ENCODE data around the gene PPP1R14C. TPM values are rescaled to one million over a fixed set of nuclear protein-coding genes. Genes with fewer than 3 reads are reported as not detected.

PPP1R14C gene
- total and polyA plus RNA-seq, 2 experiments from 2014 or later: 8.2 to 10.1 TPM

GRCh38 chr6:150152891-150153876 is 10.3 kb downstream of the PPP1R14C start:
- 17 to 21% methylated on average over 9 of the region's 9 CpGs for WGBS, 2 experiments (ENCODE audit: low coverage in 1 of 2, low lambda C conversion rate in 2 of 2, missing lambda C conversion rate in 2 of 2)
- H3K27me3 ChIP-seq (replicated peaks; ENCODE audit: insufficient read depth): no peaks in the 10 kb centered on the region
- H3K4me3 ChIP-seq: peak overlapping the region; percentile 67
- peak overlapping the region; percentile 36 for H3K9ac ChIP-seq
- peak overlapping the region; percentile 47; the same call in 1 of the 2 replicates for H2AFZ ChIP-seq
- no peaks in the 10 kb centered on the region for H3K36me3 ChIP-seq (ENCODE audit: low read depth)
- H4K20me1 ChIP-seq (ENCODE audit: insufficient read depth): no peaks in the 10 kb centered on the region
- no peaks in the 10 kb centered on the region for H3K9me3 ChIP-seq (ENCODE audit: low read depth)
- peak overlapping the region; percentile 48 for H3K27ac ChIP-seq
- peak; percentile 82 for DNase-seq
- peaks cover 20% of the 10 kb centered on the region for H3K4me1 ChIP-seq (ENCODE audit: insufficient read depth)
- peak overlapping the region; percentile 88 for H3K4me2 ChIP-seq (ENCODE audit: unreplicated experiment)
- no peak for TF ChIP-seq EZH2 (IDR thresholded peaks at IDR 0.05; ENCODE audit: insufficient read depth, poor library complexity, severe bottlenecking)
- no peak for TF ChIP-seq EZH2phosphoT487 (IDR thresholded peaks at IDR 0.05; ENCODE audit: insufficient read depth, low read depth)
- peaks cover 26% of the 10 kb centered on the region for H3F3A ChIP-seq (ENCODE audit: insufficient read depth)
- no peaks in the 10 kb centered on the region for H3K9me2 ChIP-seq (ENCODE audit: insufficient read depth)
- in situ Hi-C loops (cut with MboI): no loop called here
- peaks cover 27% of the 10 kb centered on the region for H3K79me2 ChIP-seq (ENCODE audit: insufficient read depth)

GRCh38 chr6:150153905-150154492 is 11.2 kb downstream of the PPP1R14C start:
- peaks cover 20% of the 10 kb centered on the region for H3K4me1 ChIP-seq (ENCODE audit: insufficient read depth)
- H3K4me2 ChIP-seq (ENCODE audit: unreplicated experiment): peak overlapping the region; percentile 88
- no peaks in the 10 kb centered on the region for H3K36me3 ChIP-seq (ENCODE audit: low read depth)
- peak overlapping the region; percentile 36 for H3K9ac ChIP-seq
- H3K27me3 ChIP-seq (replicated peaks; ENCODE audit: insufficient read depth): no peaks in the 10 kb centered on the region
- no peaks in the 10 kb centered on the region for H3K9me3 ChIP-seq (ENCODE audit: low read depth)
- TF ChIP-seq EZH2 (IDR thresholded peaks at IDR 0.05; ENCODE audit: insufficient read depth, poor library complexity, severe bottlenecking) (no peak), EZH2phosphoT487 (IDR thresholded peaks at IDR 0.05; ENCODE audit: insufficient read depth, low read depth) (no peak)
- peaks cover 26% of the 10 kb centered on the region for H3F3A ChIP-seq (ENCODE audit: insufficient read depth)
- peaks cover 27% of the 10 kb centered on the region for H3K79me2 ChIP-seq (ENCODE audit: insufficient read depth)
- 75 to 79% methylated on average over 6 of the region's 6 CpGs for WGBS, 2 experiments (ENCODE audit: low coverage in 1 of 2, low lambda C conversion rate in 2 of 2, missing lambda C conversion rate in 2 of 2)
- peak overlapping the region; percentile 48 for H3K27ac ChIP-seq
- in situ Hi-C loops (cut with MboI): no loop called here
- H3K4me3 ChIP-seq: peak overlapping the region; percentile 67
- DNase-seq: peak; percentile 41
- H4K20me1 ChIP-seq (ENCODE audit: insufficient read depth): no peaks in the 10 kb centered on the region
- H3K9me2 ChIP-seq (ENCODE audit: insufficient read depth): no peaks in the 10 kb centered on the region
- peak overlapping the region; percentile 47; the same call in 1 of the 2 replicates for H2AFZ ChIP-seq

GRCh38 chr6:150156460-150156859 is 13.6 kb downstream of the PPP1R14C start:
- no peak overlapping the region for H3K27ac ChIP-seq
- no peaks in the 10 kb centered on the region for H4K20me1 ChIP-seq (ENCODE audit: insufficient read depth)
- no peaks in the 10 kb centered on the region for H3K9me3 ChIP-seq (ENCODE audit: low read depth)
- H3K4me3 ChIP-seq: no peak overlapping the region
- H3K9ac ChIP-seq: no peak overlapping the region
- H3K4me2 ChIP-seq (ENCODE audit: unreplicated experiment): no peak overlapping the region
- no peak for DNase-seq
- no peaks in the 10 kb centered on the region for H3K36me3 ChIP-seq (ENCODE audit: low read depth)
- peaks cover 40% of the 10 kb centered on the region for H3K79me2 ChIP-seq (ENCODE audit: insufficient read depth)
- in situ Hi-C loops (cut with MboI): no loop called here
- no peak overlapping the region for H2AFZ ChIP-seq
- WGBS, 2 experiments (ENCODE audit: low coverage in 1 of 2, low lambda C conversion rate in 2 of 2, missing lambda C conversion rate in 2 of 2): 80 to 83% methylated on average over 3 of the region's 3 CpGs
- TF ChIP-seq EZH2 (IDR thresholded peaks at IDR 0.05; ENCODE audit: insufficient read depth, poor library complexity, severe bottlenecking) (no peak), EZH2phosphoT487 (IDR thresholded peaks at IDR 0.05; ENCODE audit: insufficient read depth, low read depth) (no peak)
- H3F3A ChIP-seq (ENCODE audit: insufficient read depth): peaks cover 26% of the 10 kb centered on the region
- H3K27me3 ChIP-seq (replicated peaks; ENCODE audit: insufficient read depth): no peaks in the 10 kb centered on the region
- no peaks in the 10 kb centered on the region for H3K9me2 ChIP-seq (ENCODE audit: insufficient read depth)
- peaks cover 20% of the 10 kb centered on the region for H3K4me1 ChIP-seq (ENCODE audit: insufficient read depth)

- Histone ChIP-seq H3K27ac (no peak overlapping the region), H3K79me2 (ENCODE audit: insufficient read depth) (peaks cover 44% of the 10 kb centered on the region), H3K9me2 (ENCODE audit: insufficient read depth) (no peaks in the 10 kb centered on the region), H4K20me1 (ENCODE audit: insufficient read depth) (no peaks in the 10 kb centered on the region), H3K27me3 (replicated peaks; ENCODE audit: insufficient read depth) (no peaks in the 10 kb centered on the region), H2AFZ (no peak overlapping the region), H3K4me1 (ENCODE audit: insufficient read depth) (peaks cover 20% of the 10 kb centered on the region), H3K9ac (no peak overlapping the region), H3F3A (ENCODE audit: insufficient read depth) (peaks cover 26% of the 10 kb centered on the region), H3K4me3 (no peak overlapping the region), H3K36me3 (ENCODE audit: low read depth) (no peaks in the 10 kb centered on the region), H3K9me3 (ENCODE audit: low read depth) (no peaks in the 10 kb centered on the region), H3K4me2 (ENCODE audit: unreplicated experiment) (no peak overlapping the region)
- 31 to 50% methylated on average over 1 of the region's 1 CpG for WGBS, 2 experiments (ENCODE audit: low coverage in 1 of 2, low lambda C conversion rate in 2 of 2, missing lambda C conversion rate in 2 of 2)
- DNase-seq: no peak
- in situ Hi-C loops (cut with MboI): no loop called here
- no peak for TF ChIP-seq EZH2phosphoT487 (IDR thresholded peaks at IDR 0.05; ENCODE audit: insufficient read depth, low read depth)
- no peak for TF ChIP-seq EZH2 (IDR thresholded peaks at IDR 0.05; ENCODE audit: insufficient read depth, poor library complexity, severe bottlenecking)
These were observed 14.2 kb downstream of the PPP1R14C start for GRCh38 chr6:150157081-150157480.

Measured in GM23248 (cell line).